HEK293 (cell line): ENCODE data around the gene TRAPPC8.

Experiments
- CTCF ChIP-seq: fragments of 450-650 bp; formaldehyde crosslinking; IDR thresholded peaks from 2 replicates; pipeline ENCODE4 v1.5.1; 2016; ENCODE audit warnings: missing biosample characterization, missing genetic modification characterization
- GLI4 ChIP-seq: fragments of 450-650 bp; formaldehyde crosslinking; IDR thresholded peaks from 2 replicates; pipeline ENCODE4 v1.5.1; 2016; ENCODE audit warnings: missing biosample characterization, missing genetic modification characterization
- KLF1 ChIP-seq: fragments of 450-650 bp; formaldehyde crosslinking; IDR thresholded peaks from 2 replicates; pipeline ENCODE4 v1.5.1; 2016; ENCODE audit warnings: missing biosample characterization, missing genetic modification characterization
- SETDB1 ChIP-seq: IDR thresholded peaks from one replicate; pipeline ENCODE4 v1.6.1; 2017; ENCODE audit warnings: mild to moderate bottlenecking, low read length, moderate library complexity, mixed read lengths; ENCODE audit not compliant: insufficient read length
- TCF7L2 ChIP-seq: IDR thresholded peaks from 2 replicates; pipeline ENCODE4 v1.6.1; 2011; ENCODE audit warnings: low read depth, mild to moderate bottlenecking, inconsistent platforms, low read length, moderate library complexity, borderline replicate concordance
- ZBTB7A ChIP-seq: fragments of 450-650 bp; formaldehyde crosslinking; IDR thresholded peaks from 2 replicates; pipeline ENCODE4 v1.5.1; 2016; ENCODE audit warnings: low read depth, missing biosample characterization, missing genetic modification characterization
- ZNF10 ChIP-seq: fragments of 450-650 bp; formaldehyde crosslinking; IDR thresholded peaks from 2 replicates; pipeline ENCODE4 v1.5.1; 2017; ENCODE audit warnings: missing biosample characterization, missing genetic modification characterization
- ZNF114 ChIP-seq: fragments of 450-650 bp; formaldehyde crosslinking; IDR thresholded peaks from 2 replicates; pipeline ENCODE4 v1.5.0; 2017; ENCODE audit warnings: missing biosample characterization, missing genetic modification characterization
- ZNF184 ChIP-seq: fragments of 450-650 bp; IDR thresholded peaks from 2 replicates; pipeline ENCODE4 v1.5.1; 2018; ENCODE audit warnings: missing biosample characterization, mild to moderate bottlenecking, missing genetic modification characterization

GRCh38 chr18:31954349-31954748 lies 11.4 kb upstream of the TRAPPC8 start:
- TF ChIP-seq ZNF114 (tag by site-specific recombination) (no peak), GLI4 (tag by site-specific recombination) (no peak), KLF1 (tag by site-specific recombination) (no peak), TCF7L2 (no peak), SETDB1 (no peak), ZBTB7A (tag by site-specific recombination) (no peak), ZNF184 (tag by site-specific recombination) (no peak), CTCF (tag by site-specific recombination) (no peak), ZNF10 (tag by site-specific recombination) (no peak)
